Measurements from ENCODE around the gene RNF144A.
"Not testable (repeated sequence)": the region's sequence is repeated elsewhere in the genome, so short reads cannot be mapped to it uniquely, and the experiment has no call there.

The RNF144A gene

DNA sequence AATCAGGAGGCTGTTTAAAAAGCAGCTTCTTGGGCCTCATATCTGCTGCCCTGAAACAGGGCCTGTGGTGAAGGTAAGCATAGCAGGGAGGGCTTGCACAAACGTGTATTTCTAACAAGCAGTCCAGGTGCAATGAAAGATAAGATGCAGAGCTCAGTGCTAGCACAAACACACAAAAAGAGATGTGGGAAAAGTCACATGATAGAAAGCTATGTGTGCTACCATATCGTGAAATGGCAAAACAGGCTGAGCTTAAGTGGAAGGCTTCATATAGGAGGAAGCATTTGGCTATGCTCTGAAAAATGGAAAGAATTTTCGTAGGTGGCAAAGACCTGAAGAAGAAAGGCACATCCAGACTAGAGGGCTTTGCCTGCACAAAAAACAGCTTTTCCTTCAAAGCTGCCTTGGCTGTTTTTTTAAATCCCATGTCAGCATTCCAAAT, 29.4 kb upstream of the RNF144A start:
- no peak overlapping the region for H3K4me3 ChIP-seq (replicated peaks in 1 of 2; ENCODE audit: low read depth in 2 of 2, low read length in 2 of 2)
- TF ChIP-seq CTCF (IDR thresholded peaks at IDR 0.05; ENCODE audit: low read depth, low read length), result no peak

DNA sequence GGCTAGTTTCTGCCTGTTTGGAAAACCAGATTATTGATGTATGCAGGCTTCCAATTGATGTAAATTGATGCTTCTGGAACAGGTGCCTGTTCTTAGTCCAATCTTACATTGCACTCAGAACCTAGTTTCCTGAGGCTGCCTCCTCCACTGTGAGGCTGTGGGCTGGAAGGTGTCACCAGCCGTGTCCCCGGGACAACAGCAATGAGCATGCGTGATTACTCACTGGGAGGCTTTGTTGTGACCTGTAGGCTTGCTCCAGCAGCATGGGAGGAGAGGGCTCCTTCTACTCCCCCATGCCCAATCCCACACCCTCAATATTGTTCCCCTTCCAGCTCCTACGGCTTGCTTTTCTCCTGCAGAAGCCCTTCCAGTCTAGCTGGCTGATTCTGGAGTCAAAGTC, 28.5 kb upstream of the RNF144A start:
- H3K4me3 ChIP-seq (replicated peaks in 1 of 2; ENCODE audit: low read depth in 2 of 2, low read length in 2 of 2), result no peak overlapping the region
- no peak for TF ChIP-seq CTCF (IDR thresholded peaks at IDR 0.05; ENCODE audit: low read depth, low read length)
- no peak for DNase-seq (ENCODE audit: low read depth in 2 of 2)

More for the DNA sequence above, 29.4 kb upstream of the RNF144A start:
- no peak for DNase-seq (ENCODE audit: low read depth in 2 of 2)

GRCh38 chr2:6893876-6894482, 23.2 kb upstream of the RNF144A start:
- TF ChIP-seq CTCF (IDR thresholded peaks at IDR 0.05; ENCODE audit: low read depth, low read length), result no peak
- H3K4me3 ChIP-seq (replicated peaks in 1 of 2; ENCODE audit: low read depth in 2 of 2, low read length in 2 of 2), result no peak overlapping the region

DNA sequence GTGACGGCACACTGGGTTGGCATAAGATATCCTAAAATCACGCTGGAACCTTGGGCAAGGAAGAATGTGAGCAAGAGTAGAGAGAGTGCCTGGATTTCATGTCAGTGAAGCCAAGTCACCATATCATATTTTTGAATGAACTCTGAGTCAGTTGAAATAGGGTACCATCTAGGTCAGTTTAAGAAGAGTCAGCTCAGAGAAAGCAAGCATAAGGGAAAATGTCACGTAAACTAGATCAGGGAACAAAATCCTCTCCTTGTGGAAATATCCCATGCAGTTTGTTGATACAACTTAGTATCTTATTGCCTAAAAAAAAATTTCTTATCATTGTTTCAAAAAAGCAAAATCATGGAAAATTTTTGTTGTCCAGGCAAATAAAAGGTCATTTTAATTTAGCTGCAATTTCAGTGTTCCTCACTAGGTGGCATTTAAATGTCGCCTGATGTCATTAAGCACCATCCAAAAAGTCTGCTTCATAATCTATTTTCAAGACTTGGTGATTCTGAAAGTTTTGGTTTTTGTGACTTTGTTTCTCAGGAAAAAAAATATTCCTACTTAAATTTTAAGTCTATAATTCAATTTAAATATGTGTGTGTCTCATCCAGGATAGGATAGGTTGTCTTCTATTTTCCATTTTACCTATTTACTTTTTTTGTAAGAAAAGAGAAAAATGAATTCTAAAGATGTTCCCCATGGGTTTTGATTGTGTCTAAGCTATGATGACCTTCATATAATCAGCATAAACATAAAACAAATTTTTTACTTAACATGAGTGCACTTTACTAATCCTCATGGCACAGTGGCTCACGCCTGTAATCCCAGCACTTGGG, 20.1 kb upstream of the RNF144A start:
- TF ChIP-seq CTCF (IDR thresholded peaks at IDR 0.05; ENCODE audit: low read depth, low read length), result peak; percentile 56
- DNase-seq (ENCODE audit: low read depth in 2 of 2), result peak; percentile 59 to 68
- no peak overlapping the region for H3K4me3 ChIP-seq (replicated peaks in 1 of 2; ENCODE audit: low read depth in 2 of 2, low read length in 2 of 2)

More at GRCh38 chr2:6893876-6894482, 23.2 kb upstream of the RNF144A start:
- DNase-seq (ENCODE audit: low read depth in 2 of 2), result no peak

DNA sequence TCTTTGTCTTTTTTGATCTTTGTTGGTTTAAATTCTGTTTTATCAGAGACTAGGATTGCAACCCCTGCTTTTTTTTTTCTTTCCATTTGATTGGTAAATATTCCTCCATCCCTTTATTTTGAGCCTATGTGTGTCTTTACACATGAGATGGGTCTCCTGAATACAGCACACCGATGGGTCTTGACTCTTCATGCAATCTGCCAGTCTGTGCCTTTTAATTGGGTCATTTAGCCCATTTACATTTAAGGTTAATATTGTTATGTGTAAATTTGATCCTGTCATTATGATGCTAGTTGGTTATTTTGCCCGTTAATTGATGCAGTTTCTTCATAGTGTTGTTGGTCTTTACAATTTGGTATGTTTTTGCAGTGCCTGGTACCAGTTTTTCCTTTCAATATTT, 14.6 kb upstream of the RNF144A start:
- DNase-seq (ENCODE audit: low read depth in 2 of 2); H3K4me3 ChIP-seq (replicated peaks in 1 of 2; ENCODE audit: low read depth in 2 of 2, low read length in 2 of 2): not testable (repeated sequence)

DNA sequence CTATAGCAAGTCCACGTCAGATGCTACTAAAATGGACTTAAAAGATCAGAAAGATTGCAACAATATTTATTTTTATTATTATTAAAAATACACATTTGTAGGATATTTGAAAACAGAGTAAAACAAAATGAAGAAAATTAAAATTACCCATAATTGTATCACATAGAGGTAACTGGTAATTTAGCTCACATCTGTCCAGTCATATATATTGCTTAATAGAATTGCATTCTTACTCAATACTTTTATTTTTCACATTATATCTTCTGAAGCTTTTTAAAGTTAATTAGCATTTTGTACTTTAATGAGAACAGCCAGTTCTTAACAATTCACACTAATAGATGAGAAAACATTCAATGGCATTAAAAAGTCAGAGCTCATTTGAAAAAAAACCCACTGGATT, 11.5 kb upstream of the RNF144A start:
- H3K4me3 ChIP-seq (replicated peaks in 1 of 2; ENCODE audit: low read depth in 2 of 2, low read length in 2 of 2), result no peak overlapping the region
- no peak for TF ChIP-seq CTCF (IDR thresholded peaks at IDR 0.05; ENCODE audit: low read depth, low read length)
- DNase-seq (ENCODE audit: low read depth in 2 of 2), result no peak

DNA sequence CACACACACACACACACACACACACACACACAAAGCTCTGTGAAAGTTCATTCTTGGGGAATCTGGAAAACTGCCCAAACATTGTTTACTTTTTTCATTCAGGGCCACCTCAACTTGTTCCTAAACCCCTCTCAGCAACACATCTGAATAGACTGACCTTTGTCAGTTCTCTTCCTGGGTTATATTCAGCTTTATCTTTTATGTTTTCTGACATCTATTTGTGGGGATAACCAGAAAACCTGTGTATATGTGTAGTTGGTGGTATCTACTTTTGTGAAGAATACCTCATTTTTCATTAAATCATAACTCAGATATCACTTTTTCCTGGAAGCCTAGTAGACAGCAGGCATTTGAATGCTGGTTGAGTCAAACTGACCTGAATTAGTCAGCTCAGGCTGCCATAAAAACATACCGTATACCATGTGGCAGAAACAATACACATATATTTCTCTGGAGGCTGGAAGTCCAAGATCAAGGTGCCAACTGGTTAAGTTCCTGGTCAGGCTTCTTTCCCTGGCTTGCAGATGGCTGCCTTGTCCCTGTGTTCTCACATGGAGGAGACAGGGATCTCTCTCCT, 11.0 kb upstream of the RNF144A start:
- DNase-seq (ENCODE audit: low read depth in 2 of 2), result peak in 1 of 2 donors; percentile 13
- no peak for TF ChIP-seq CTCF (IDR thresholded peaks at IDR 0.05; ENCODE audit: low read depth, low read length)

More for the DNA sequence above, 11.0 kb upstream of the RNF144A start:
- no peak overlapping the region for H3K4me3 ChIP-seq (replicated peaks in 1 of 2; ENCODE audit: low read depth in 2 of 2, low read length in 2 of 2)
